HUES6 (cell line): ENCODE data around the gene SDK2.

ENCODE experiments used
- H3K27ac ChIP-seq: 2 replicates; pipeline ENCODE4 v1.7.0; 2013; ENCODE audit warnings: low read depth, mild to moderate bottlenecking, low read length, inconsistent platforms
- H3K27me3 ChIP-seq: 2 replicates; pipeline ENCODE4 v1.6.1; 2013; ENCODE audit warnings: low read length; ENCODE audit not compliant: control insufficient read depth, insufficient read depth
- H3K36me3 ChIP-seq: 2 replicates; pipeline ENCODE4 v1.6.1; 2013; ENCODE audit warnings: low read length; ENCODE audit not compliant: control insufficient read depth, insufficient read depth
- H3K4me1 ChIP-seq: 2 replicates; pipeline ENCODE4 v1.6.1; 2013; ENCODE audit warnings: low read length; ENCODE audit not compliant: control insufficient read depth, insufficient read depth
- H3K4me3 ChIP-seq: 2 replicates; pipeline ENCODE4 v1.5.1; 2013; ENCODE audit warnings: low read depth, low read length
- H3K9ac ChIP-seq: one replicate; pipeline ENCODE4 v1.6.1; 2013; ENCODE audit warnings: mild to moderate bottlenecking, low read length
- H3K9me3 ChIP-seq: 2 replicates; pipeline ENCODE4 v1.6.1; 2013; ENCODE audit warnings: low read depth, low read length; ENCODE audit not compliant: control insufficient read depth, insufficient read depth

SDK2 gene

GRCh38 chr17:73552300-73553048 lies 91.8 kb downstream of the SDK2 start:
- peaks cover 6% of the 10 kb centered on the region; the same call in 1 of the 2 replicates for H3K9me3 ChIP-seq
- H3K4me1 ChIP-seq, result peaks cover 19% of the 10 kb centered on the region
- no peak overlapping the region for H3K27ac ChIP-seq
- no peaks in the 10 kb centered on the region for H3K36me3 ChIP-seq
- no peaks in the 10 kb centered on the region for H3K27me3 ChIP-seq
- no peak overlapping the region for H3K4me3 ChIP-seq
- no peak overlapping the region for H3K9ac ChIP-seq

GRCh38 chr17:73551759-73552158 lies 92.5 kb downstream of the SDK2 start:
- Histone ChIP-seq H3K9me3 (peaks cover 6% of the 10 kb centered on the region; the same call in 1 of the 2 replicates), H3K27ac (no peak overlapping the region), H3K4me1 (peaks cover 26% of the 10 kb centered on the region), H3K36me3 (no peaks in the 10 kb centered on the region), H3K4me3 (no peak overlapping the region), H3K27me3 (no peaks in the 10 kb centered on the region), H3K9ac (no peak overlapping the region)

- Histone ChIP-seq H3K9ac (no peak overlapping the region), H3K27ac (no peak overlapping the region), H3K4me3 (no peak overlapping the region), H3K27me3 (no peaks in the 10 kb centered on the region), H3K4me1 (peaks cover 32% of the 10 kb centered on the region), H3K36me3 (no peaks in the 10 kb centered on the region), H3K9me3 (peaks cover 6% of the 10 kb centered on the region; the same call in 1 of the 2 replicates)
Observed at GRCh38 chr17:73551144-73551543, 93.1 kb downstream of the SDK2 start.

GRCh38 chr17:73550556-73550955 lies 93.7 kb downstream of the SDK2 start:
- H3K4me1 ChIP-seq, result peaks cover 36% of the 10 kb centered on the region
- no peak overlapping the region for H3K27ac ChIP-seq
- no peak overlapping the region for H3K9ac ChIP-seq
- peaks cover 6% of the 10 kb centered on the region; the same call in 1 of the 2 replicates for H3K9me3 ChIP-seq
- H3K27me3 ChIP-seq, result no peaks in the 10 kb centered on the region
- H3K36me3 ChIP-seq, result no peaks in the 10 kb centered on the region
- no peak overlapping the region for H3K4me3 ChIP-seq

GRCh38 chr17:73549841-73550430 lies 94.3 kb downstream of the SDK2 start:
- Histone ChIP-seq H3K4me1 (peaks cover 40% of the 10 kb centered on the region), H3K9me3 (peaks cover 6% of the 10 kb centered on the region; the same call in 1 of the 2 replicates), H3K9ac (no peak overlapping the region), H3K27ac (no peak overlapping the region), H3K27me3 (no peaks in the 10 kb centered on the region), H3K4me3 (no peak overlapping the region), H3K36me3 (no peaks in the 10 kb centered on the region)

- no peaks in the 10 kb centered on the region for H3K27me3 ChIP-seq
- H3K4me1 ChIP-seq, result peaks cover 40% of the 10 kb centered on the region
- no peaks in the 10 kb centered on the region for H3K9me3 ChIP-seq
- H3K27ac ChIP-seq, result no peak overlapping the region
- no peaks in the 10 kb centered on the region for H3K36me3 ChIP-seq
- H3K9ac ChIP-seq, result no peak overlapping the region
- H3K4me3 ChIP-seq, result no peak overlapping the region
Observed at GRCh38 chr17:73548620-73549311, 95.5 kb downstream of the SDK2 start.

- no peak overlapping the region for H3K4me3 ChIP-seq
- H3K27ac ChIP-seq, result no peak overlapping the region
- no peaks in the 10 kb centered on the region for H3K9me3 ChIP-seq
- no peak overlapping the region for H3K9ac ChIP-seq
- H3K4me1 ChIP-seq, result peaks cover 38% of the 10 kb centered on the region
- H3K27me3 ChIP-seq, result no peaks in the 10 kb centered on the region
- H3K36me3 ChIP-seq, result no peaks in the 10 kb centered on the region
Observed at GRCh38 chr17:73547790-73548189, 96.5 kb downstream of the SDK2 start.

- Histone ChIP-seq H3K4me1 (peaks cover 40% of the 10 kb centered on the region), H3K27ac (no peak overlapping the region), H3K9ac (no peak overlapping the region)
Observed at GRCh38 chr17:73546770-73547536, 97.3 kb downstream of the SDK2 start.

GRCh38 chr17:73546114-73546513 lies 98.1 kb downstream of the SDK2 start:
- Histone ChIP-seq H3K4me1 (peaks cover 49% of the 10 kb centered on the region), H3K9ac (no peak overlapping the region), H3K4me3 (no peak overlapping the region), H3K9me3 (no peaks in the 10 kb centered on the region), H3K27ac (no peak overlapping the region), H3K36me3 (no peaks in the 10 kb centered on the region), H3K27me3 (no peaks in the 10 kb centered on the region)

More at GRCh38 chr17:73546770-73547536, 97.3 kb downstream of the SDK2 start:
- Histone ChIP-seq H3K36me3 (no peaks in the 10 kb centered on the region), H3K4me3 (no peak overlapping the region), H3K27me3 (no peaks in the 10 kb centered on the region), H3K9me3 (no peaks in the 10 kb centered on the region)

GRCh38 chr17:73545109-73546032 lies 98.9 kb downstream of the SDK2 start:
- no peaks in the 10 kb centered on the region for H3K27me3 ChIP-seq
- H3K9me3 ChIP-seq, result no peaks in the 10 kb centered on the region
- H3K4me1 ChIP-seq, result peaks cover 44% of the 10 kb centered on the region
- H3K27ac ChIP-seq, result no peak overlapping the region
- H3K9ac ChIP-seq, result no peak overlapping the region
- no peak overlapping the region for H3K4me3 ChIP-seq
- H3K36me3 ChIP-seq, result no peaks in the 10 kb centered on the region
